IPS DF 4.7 (cell line): Measurements from ENCODE around the gene RAD51B.

Source experiments
- DNase-seq: peaks from one replicate; pipeline ENCODE4 v3.0.0-alpha.2; 2013; ENCODE audit warnings: low spot score; ENCODE audit errors: extremely low read depth

The RAD51B gene

GRCh38 chr14:68475802-68476201 lies 656.2 kb downstream of the RAD51B start:
- no peak for DNase-seq

- DNase-seq = no peak
Observed at GRCh38 chr14:68476212-68477109, 656.9 kb downstream of the RAD51B start.

DNA sequence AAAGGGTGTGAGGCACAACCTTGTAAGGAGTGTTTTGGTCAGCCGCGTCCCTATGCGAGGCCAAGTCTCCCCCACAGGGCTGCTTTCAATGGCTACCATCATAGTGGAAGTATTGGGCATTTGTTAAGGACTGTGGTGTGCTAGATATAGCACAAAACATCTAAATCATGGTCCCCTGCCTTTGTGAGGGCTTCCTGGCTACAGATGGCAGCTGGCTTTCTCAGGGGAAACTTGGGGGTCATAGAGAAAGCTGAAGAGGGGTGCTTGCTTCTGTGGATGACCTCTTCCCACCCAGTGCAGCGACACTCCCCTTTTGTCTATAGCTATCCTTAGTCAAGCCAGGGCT lies 657.5 kb downstream of the RAD51B start:
- DNase-seq = no peak

- no peak for DNase-seq
Observed at GRCh38 chr14:68477461-68478085, 658.0 kb downstream of the RAD51B start.

- no peak for DNase-seq
Observed at GRCh38 chr14:68479247-68479646, 659.7 kb downstream of the RAD51B start.

GRCh38 chr14:68482018-68482417 lies 662.4 kb downstream of the RAD51B start:
- DNase-seq = no peak

DNA sequence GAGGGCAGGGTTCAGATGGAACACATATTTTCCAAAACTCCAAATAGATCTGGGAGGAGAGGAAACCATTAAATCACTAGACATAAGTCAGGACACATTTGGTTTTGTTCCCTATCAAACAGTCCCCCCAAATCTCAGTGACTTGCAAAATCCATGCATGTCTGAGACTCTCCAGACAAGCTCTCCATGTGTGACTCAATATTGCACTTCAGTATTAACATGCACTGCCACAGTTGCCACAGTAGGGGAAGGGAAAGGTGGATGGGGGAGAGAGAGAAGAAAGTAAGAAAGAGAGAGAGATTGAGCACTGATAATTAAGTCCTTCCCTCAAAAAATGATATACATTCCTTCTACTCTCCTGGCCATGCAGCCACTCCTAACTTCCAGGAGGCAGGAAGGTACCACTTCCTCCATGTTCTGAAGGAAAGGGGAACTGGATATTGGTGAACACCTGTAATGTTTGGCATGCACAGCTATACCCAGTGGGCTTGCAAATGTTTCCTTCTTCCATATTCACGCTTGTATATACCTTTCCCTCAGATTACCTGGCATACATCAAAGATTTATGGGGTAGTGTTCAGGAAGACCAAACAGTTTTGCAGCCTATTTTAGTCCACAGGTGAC lies 663.3 kb downstream of the RAD51B start:
- DNase-seq = no peak

- DNase-seq = no peak
Observed at GRCh38 chr14:68486033-68486732, 666.6 kb downstream of the RAD51B start.

- no peak for DNase-seq
Observed at GRCh38 chr14:68486809-68487208, 667.2 kb downstream of the RAD51B start.

- no peak for DNase-seq
Observed at GRCh38 chr14:68487805-68488590, 668.4 kb downstream of the RAD51B start.

- DNase-seq = no peak
Observed at GRCh38 chr14:68491793-68492192, 672.2 kb downstream of the RAD51B start.

DNA sequence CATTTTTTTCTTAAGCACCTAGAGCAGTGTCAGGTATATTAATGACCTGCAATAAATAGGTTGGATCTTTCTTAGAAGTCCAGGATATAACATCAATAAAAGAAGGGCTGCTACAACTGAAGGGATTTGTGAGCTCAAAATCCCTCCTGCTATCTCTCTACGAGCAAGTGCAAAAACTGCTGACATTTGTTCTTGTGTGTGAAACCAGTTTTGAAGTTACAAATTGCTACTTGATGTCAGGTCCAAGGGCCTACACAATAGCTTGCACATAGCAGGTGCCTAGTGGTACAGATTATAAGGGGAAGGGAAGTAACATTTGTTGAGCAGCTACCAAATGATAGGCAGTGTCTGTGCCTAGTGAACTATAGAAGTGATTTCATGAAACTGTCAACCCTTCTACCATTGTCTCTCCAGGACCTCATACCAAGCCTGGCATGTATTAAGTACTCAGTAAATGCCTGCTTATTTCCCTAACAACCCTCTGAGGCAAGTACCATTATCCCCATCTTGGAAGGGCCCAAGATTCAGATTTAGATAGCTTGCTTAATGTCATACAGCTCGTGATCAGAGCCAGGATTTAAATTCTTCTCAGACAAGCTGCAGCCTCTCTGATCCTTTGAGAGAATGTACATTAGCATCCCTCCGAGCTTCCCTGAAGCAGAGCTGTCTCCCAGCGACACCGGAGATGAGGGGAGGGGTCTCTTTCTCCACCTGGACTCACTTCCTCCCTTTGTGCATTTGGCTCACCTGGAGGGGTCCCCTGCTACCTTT lies 673.0 kb downstream of the RAD51B start:
- no peak for DNase-seq

GRCh38 chr14:68493152-68493911 lies 673.8 kb downstream of the RAD51B start:
- DNase-seq = no peak

- DNase-seq = no peak
Observed at GRCh38 chr14:68495101-68496039, 675.8 kb downstream of the RAD51B start.

DNA sequence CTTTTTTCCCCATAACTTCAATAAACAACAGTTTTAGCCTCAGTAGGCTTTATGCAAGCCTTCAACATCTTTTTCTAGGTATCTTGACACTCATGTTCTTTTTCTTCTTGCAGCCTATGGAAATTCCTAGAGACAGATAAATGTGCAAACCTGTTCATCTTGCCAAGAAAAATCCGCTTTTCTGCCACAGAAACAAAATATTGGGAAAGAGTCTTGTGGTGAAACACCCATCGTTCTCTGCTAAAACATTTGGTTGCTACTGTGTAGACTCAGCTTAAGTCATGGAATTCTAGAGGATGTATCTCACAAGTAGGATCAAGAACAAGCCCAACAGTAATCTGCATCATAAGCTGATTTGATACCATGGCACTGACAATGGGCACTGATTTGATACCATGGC lies 677.4 kb downstream of the RAD51B start:
- DNase-seq = no peak

DNA sequence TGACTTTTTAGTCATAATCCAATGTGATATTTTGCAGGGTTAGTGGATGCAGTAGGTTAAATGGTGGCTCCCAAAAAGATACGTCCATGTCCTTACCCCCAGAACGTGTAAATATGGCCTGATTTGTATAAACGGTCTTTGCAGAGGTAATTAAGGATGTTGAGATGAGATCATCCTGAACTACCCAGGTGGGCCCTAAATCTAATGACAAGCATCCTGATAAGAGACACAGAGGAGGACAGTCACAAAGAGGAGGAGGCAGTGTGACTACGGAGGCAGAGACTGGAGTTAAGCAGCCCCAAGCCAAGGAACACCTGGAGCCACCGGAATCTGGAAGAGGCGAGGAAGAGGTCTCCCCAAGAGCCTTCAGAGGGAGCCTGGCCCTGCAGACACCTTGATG lies 679.9 kb downstream of the RAD51B start:
- no peak for DNase-seq

GRCh38 chr14:68501171-68501570 lies 681.6 kb downstream of the RAD51B start:
- no peak for DNase-seq

- no peak for DNase-seq
Observed at GRCh38 chr14:68501614-68502052, 682.1 kb downstream of the RAD51B start.
